Measurements from ENCODE around the gene CACNA2D3. TPM values are rescaled to one million over a fixed set of nuclear protein-coding genes. Genes with fewer than 3 reads are reported as not detected.

CACNA2D3 gene
- total RNA-seq, 1 donor from 2014 or later, result 21.2 TPM

DNA sequence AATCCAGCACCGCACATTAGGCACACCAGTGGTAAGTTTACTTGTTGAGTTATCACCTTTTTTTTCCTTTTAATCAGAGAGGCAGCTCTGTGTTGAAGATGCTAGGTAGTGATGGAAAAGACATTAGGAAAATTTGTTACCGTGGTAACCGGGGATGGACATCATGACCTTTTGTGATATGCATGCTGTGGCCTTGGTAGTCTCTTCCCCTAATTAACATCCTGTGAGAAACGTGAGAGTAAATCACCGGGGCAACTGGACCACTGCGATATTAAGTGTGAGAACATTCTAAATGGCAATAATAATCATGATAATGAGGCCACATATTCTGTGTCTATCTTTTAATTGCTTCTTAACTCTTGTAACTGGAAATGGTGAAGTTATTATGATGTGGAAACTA lies 362.0 kb downstream of the CACNA2D3 start:
- no peak for TF ChIP-seq CTCF (IDR thresholded peaks at IDR 0.05; ENCODE audit: borderline replicate concordance)
- Histone ChIP-seq H3K9me3 (replicated peaks) (no peaks in the 10 kb centered on the region), H3K27me3 (ENCODE audit: low read depth) (no peaks in the 10 kb centered on the region), H3K4me1 (no peaks in the 10 kb centered on the region), H3K27ac (replicated peaks) (no peak overlapping the region), H3K36me3 (no peaks in the 10 kb centered on the region), H3K4me3 (no peak overlapping the region)
- intact Hi-C loops (cut with micrococcal nuclease), result no loop called here
- DNase-seq, result no peak

- no peaks in the 10 kb centered on the region for H3K4me1 ChIP-seq
- intact Hi-C loops (cut with micrococcal nuclease), result no loop called here
- H3K4me3 ChIP-seq, result no peak overlapping the region
- TF ChIP-seq CTCF (IDR thresholded peaks at IDR 0.05; ENCODE audit: borderline replicate concordance), result no peak
- H3K36me3 ChIP-seq, result no peaks in the 10 kb centered on the region
- DNase-seq, result no peak
- H3K27ac ChIP-seq (replicated peaks), result no peak overlapping the region
- no peaks in the 10 kb centered on the region for H3K27me3 ChIP-seq (ENCODE audit: low read depth)
- H3K9me3 ChIP-seq (replicated peaks), result no peaks in the 10 kb centered on the region
These were observed 364.0 kb downstream of the CACNA2D3 start for GRCh38 chr3:54486317-54486716.

GRCh38 chr3:54488297-54488696 lies 365.9 kb downstream of the CACNA2D3 start:
- no peaks in the 10 kb centered on the region for H3K4me1 ChIP-seq
- H3K27ac ChIP-seq (replicated peaks), result no peak overlapping the region
- no peaks in the 10 kb centered on the region for H3K36me3 ChIP-seq
- intact Hi-C loops (cut with micrococcal nuclease), result no loop called here
- no peak overlapping the region for H3K4me3 ChIP-seq
- H3K9me3 ChIP-seq (replicated peaks), result no peaks in the 10 kb centered on the region
- no peak for TF ChIP-seq CTCF (IDR thresholded peaks at IDR 0.05; ENCODE audit: borderline replicate concordance)
- H3K27me3 ChIP-seq (ENCODE audit: low read depth), result no peaks in the 10 kb centered on the region
- DNase-seq, result no peak

- Histone ChIP-seq H3K36me3 (no peaks in the 10 kb centered on the region), H3K4me1 (no peaks in the 10 kb centered on the region), H3K4me3 (no peak overlapping the region), H3K27ac (replicated peaks) (no peak overlapping the region), H3K9me3 (replicated peaks) (peaks cover 21% of the 10 kb centered on the region), H3K27me3 (ENCODE audit: low read depth) (no peaks in the 10 kb centered on the region)
- intact Hi-C loops (cut with micrococcal nuclease), result no loop called here
- DNase-seq, result no peak
- TF ChIP-seq CTCF (IDR thresholded peaks at IDR 0.05; ENCODE audit: borderline replicate concordance), result no peak
These were observed 371.9 kb downstream of the CACNA2D3 start for GRCh38 chr3:54494209-54494608.

DNA sequence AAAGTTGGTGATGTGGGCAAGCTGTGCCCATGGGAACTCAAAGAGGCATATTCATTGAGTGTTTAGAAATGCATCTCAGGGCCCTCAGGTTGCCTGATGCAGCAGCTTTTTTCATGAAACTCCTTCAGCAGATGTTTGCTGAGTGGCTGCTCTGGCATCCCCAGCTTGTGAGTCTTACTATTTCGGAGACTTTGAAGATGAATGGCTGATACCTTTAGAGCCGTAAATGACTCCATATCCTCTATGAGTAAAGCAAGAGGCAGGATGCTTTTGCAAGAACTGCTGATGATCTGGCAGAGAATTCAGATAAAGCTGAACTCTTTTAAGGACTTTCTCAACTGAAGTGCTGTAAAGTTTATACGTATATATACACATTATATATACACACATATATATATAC lies 384.3 kb downstream of the CACNA2D3 start:
- Histone ChIP-seq H3K27me3 (ENCODE audit: low read depth) (no peaks in the 10 kb centered on the region), H3K9me3 (replicated peaks) (no peaks in the 10 kb centered on the region), H3K4me3 (no peak overlapping the region), H3K4me1 (no peaks in the 10 kb centered on the region), H3K27ac (replicated peaks) (no peak overlapping the region), H3K36me3 (no peaks in the 10 kb centered on the region)
- intact Hi-C loops (cut with micrococcal nuclease), result no loop called here
- no peak for TF ChIP-seq CTCF (IDR thresholded peaks at IDR 0.05; ENCODE audit: borderline replicate concordance)
- no peak for DNase-seq
